GM19463 (cell line): ENCODE data around the gene KCNT2.
"Not testable (repeated sequence)": the region's sequence is repeated elsewhere in the genome, so short reads cannot be mapped to it uniquely, and the experiment has no call there.

Source experiments
- ATAC-seq: cut with Tn5 transposase; IDR thresholded peaks from one replicate; pipeline ENCODE4 v1.9.1; 2021; ENCODE audit warnings: mild to moderate bottlenecking, moderate library complexity; ENCODE audit not compliant: unreplicated experiment

Gene KCNT2

DNA sequence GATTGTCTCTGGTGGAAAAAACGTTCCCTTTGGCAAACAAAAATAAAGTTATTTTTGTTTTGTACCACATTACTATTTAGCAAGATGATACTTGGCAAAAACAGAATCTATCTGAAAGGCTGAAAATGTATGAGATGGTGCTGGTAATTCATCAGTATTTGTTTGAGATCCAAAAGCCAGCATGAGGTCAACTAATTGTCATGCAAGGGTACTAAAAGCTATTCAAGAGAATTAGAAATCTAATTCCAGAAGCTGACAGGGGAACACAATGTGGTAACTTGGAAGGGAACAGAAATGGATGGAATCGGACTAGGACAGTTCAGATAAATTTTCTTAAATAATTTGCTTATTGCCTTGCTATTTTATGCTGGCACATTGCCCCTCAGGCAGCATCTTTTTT lies 263.8 kb downstream of the KCNT2 start:
- no peak for ATAC-seq

DNA sequence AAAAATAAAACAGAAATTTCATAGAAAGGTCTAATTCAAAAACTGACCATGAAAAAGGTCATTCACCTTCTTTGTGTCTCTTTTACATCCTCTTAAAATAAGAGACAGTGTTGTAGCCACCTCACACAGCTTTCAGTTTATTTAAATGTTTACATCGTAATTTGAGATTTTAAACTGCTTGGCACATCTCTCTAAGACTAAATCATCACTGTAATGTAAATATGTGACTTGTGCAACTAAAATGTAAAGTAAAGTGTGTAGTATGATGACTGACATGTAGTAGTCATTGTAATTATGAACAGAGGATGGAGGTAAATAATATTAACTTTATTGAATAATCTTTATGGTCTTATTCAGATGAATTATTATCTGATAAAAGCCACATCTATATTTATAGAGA lies 283.9 kb downstream of the KCNT2 start:
- no peak for ATAC-seq

DNA sequence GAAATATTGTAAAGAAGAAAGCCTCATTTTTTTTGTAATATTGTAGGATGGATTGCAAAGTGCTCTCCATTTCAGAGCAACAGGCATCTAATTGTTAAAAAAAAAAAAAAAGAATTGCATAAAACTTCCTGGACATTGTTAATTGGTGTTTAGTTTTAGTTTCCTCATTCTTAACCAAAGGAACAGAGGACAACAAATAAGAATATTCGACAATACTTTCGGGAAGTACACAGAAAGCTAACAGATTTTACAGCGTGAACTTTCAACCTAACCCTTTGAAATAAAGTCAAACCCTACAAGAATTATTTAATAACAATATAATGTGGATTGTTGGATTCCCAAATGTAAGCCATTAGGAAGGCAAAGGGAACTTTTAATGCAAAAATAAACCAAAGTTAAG lies 284.4 kb downstream of the KCNT2 start:
- no peak for ATAC-seq

DNA sequence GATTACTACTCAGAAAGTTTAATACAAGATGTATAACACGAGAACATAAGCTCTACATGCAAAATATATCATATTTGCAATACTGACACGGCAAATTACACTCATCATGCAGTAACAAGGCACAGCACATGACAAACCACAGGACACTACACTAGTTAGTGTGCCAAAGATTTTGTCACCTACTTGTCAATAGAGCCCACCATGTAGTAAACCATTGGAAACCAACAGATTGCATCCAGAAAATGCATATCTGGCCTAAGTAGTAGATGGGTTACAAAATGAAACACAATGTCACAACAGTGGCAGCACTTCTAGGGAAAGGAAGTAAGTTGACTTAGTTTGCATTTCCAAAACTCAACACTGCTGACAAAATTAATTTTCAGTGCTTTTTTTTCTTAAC lies 288.9 kb downstream of the KCNT2 start:
- ATAC-seq, result no peak

DNA sequence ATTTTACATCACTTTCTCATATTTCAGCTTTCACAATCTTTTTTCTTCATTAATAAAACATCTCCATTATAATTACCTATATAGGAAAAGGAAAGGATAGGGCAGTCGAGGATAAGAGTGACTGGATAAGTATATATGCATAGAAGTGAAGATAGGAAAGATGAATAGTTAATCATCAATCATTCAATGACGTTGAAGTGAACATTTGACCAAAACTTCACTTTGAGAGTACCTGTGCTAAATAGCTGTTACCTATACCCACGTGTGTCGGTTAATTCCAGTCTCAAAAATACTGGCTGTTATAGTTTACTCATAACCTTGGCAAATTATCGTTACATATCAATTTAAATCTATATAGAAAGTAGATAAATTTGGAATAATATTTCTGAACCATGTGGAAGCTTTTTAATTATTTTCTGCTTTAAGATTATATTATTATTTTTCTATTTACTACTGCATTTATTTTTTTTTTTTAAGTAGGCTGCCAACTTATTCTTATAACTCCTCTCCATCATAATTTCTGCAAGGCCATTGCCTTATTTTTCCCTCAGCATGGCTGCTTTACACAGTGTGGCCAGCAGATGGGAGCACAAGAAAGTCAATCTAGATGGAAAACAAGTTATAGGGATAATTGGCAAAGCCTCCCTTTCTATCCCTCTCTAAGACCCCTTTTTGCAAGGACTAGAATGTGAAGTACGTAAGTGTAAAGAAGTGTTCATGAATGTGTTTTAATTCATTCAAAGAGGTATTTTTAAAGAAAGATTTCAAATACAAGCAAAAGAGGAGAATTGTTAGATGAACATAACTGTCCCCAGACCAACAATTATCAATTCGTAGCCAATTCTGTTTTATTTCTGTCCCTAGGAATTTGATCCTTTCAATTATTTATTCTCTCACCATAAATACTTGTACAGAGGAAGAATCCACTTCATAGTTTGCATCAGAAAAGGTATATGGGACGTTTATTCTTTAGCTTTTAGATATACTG lies 290.4 kb downstream of the KCNT2 start:
- ATAC-seq, result no peak

DNA sequence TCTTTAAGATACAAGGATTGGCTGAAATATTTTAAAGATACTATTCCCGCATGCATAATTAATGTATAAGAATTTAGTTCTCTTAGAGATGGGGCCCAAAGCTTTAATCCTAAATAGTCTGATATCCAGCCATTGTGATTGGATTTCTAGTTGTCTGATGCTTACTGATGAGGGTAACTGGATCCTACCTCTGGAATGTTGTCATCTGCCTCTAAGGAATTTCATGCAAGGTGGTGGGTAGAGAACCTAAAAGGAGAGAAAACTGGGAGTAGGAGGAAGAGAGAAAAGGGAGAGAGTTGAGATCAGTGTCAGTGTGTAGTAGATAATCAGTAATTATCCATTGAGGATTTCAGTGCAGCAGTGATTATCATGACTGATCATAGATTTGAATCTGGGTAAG lies 295.5 kb downstream of the KCNT2 start:
- no peak for ATAC-seq

DNA sequence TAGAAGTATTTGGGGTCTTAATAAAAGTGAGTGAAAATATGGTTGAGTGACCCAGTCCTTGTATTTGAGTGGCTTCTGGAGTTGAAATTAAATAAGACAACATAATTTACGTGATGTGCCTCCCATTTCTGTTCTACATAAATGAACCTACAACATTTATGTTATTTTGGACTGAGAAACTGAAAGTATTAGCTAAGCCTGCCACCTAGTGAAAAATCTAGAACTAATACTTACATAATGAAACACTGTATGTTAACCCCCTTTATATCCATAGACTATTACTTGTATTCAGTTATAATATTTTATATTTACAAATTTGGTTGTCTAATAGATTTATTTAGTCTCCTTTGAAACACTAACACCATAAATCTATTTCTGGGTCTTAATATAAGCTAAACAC lies 298.9 kb downstream of the KCNT2 start:
- ATAC-seq, result no peak

DNA sequence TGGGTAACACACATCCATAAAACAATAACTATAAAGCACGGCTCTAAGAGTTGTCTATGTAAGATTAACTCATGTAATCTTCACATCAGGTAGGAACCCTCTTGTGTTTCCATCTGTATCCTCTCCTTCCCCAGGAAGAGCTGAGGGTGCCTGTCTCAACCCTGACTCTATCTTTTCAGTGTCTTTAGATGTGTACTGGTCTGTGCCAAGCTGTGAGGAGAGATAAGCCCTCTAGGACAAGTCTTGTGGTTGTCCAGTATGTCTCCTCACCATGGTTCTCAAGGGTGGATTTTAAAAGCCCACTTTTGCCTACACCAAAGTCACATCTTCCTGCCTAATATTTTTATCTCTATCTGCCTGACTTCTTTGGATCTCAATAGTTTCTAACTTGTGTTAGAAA lies 300.1 kb downstream of the KCNT2 start:
- ATAC-seq, result no peak

DNA sequence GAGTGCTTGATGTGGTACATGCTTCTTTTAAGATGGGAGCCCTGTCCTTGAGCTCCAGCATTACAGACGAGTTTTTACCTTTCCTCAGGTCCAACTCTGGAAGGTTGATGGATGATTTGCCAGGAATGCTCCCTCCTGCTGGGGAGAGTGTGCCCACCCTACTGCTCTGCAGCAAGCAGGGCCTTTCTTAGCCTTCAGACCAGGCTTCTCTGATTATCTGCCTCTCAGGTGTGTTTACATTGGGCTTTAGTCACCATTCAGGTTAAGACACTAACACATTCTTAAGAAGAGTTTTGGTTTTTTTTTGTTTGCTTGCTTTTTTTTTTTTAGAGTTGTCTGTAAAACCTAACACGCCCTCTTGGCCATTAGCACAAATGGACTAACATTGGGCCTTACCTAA lies 301.8 kb downstream of the KCNT2 start:
- ATAC-seq, result no peak

DNA sequence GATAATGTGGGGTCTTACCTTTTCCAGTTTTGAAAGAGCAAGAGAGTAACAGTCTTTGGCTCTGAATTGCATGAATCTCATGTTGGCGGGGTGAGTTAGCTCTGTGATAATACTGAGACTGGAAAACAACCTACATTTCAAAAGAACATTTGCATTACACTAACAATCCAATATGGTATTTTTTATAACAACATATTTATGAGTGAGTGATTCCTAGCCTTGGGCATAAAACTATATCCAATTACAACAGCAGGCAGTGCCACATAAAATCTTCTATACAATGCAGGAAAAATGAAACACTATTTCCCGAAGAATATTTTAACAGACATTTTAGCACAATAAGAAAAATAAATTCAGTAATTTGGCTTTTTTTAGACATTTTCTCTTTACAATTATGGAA lies 303.0 kb downstream of the KCNT2 start:
- no peak for ATAC-seq

DNA sequence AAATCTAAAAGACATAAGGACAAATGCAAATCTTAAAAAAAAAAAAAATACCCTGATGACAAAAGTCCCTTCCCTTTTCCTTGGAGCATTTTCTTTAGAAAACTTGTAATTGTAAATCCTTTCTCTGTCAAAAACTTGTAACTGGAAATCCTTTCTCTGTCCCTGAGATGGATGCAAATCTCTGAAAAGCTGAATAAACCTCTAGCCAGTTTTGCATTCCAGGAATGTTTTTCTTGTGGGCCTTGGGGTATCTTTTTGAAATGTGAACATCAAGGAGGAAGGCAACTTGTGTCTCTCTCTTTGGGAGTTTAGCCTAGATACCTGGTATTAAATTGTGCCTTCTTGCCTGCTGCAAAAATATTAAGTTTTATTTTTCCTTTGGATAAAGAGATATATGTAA lies 305.3 kb downstream of the KCNT2 start:
- ATAC-seq, result no peak

DNA sequence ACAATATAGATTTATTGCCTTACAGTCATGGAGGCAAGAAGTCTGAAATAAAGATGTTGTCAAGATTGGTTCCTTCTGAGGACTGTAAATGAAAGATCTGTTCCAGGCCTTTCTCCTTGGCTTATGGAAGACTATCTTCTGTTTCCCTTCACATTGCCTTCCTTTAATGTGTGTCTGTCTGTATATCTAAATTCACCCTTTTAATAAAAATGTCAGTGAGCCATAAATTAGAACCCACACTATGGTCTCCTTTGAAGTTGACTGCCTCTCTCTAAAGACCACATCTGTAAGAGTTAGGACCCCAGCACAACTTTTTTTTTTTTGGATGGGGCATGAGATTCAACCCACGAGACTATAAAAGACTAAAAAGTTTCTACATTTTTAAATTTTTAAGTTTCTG lies 305.8 kb downstream of the KCNT2 start:
- no peak for ATAC-seq

DNA sequence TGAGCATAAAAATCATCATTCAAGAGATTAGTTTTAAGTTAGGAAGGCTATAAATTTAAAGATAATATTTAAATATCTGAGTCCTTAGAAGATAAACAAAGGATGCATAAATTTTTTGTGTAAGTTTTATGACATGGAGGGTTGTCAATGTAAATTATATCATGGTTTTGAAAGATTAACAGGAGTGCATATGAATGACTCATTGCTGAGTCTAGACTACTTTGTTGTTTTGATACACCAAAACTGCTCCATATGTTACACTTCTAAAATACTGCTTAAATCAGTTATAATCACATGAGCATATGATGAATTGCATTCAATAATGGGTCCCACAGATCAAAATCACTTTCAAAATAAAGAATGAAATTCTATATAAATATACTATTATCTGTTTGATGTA lies 312.5 kb downstream of the KCNT2 start:
- no peak for ATAC-seq

DNA sequence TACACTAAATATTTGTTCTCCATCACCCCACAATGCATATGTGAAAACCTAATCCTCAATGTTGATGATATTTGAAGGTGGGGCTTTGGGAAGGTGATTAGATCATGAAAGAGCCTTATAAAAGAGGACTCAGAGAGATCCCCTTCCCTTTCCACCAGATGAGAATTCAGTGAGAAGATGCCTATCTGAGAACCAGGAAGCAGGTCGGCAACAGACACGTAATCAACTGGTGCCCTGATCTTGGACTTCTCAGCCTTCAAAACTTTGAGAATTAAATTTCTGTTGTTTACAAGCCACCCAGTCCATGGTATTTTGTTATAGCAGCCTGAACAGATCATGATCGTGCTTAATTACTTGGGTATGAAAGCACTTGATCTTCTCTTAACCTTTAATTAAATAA lies 329.4 kb downstream of the KCNT2 start:
- no peak for ATAC-seq

DNA sequence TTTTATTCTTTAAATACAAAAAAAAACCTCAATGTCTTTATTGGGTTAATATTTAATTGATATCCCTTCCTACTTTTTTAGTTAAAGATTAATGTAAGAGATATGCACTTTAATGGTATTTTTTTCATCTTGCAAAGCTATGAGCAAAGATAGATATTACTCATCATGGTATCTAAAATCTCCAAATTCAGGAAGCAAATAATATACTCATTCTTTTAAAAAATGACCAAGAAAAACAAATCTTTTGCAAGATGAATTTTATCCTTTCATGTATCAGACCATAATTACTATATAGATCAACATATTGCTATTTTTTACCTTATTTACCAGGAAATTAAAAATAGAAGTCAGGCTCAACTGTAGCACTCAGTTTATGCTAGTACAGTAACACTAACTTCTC lies 330.4 kb downstream of the KCNT2 start:
- no peak for ATAC-seq

DNA sequence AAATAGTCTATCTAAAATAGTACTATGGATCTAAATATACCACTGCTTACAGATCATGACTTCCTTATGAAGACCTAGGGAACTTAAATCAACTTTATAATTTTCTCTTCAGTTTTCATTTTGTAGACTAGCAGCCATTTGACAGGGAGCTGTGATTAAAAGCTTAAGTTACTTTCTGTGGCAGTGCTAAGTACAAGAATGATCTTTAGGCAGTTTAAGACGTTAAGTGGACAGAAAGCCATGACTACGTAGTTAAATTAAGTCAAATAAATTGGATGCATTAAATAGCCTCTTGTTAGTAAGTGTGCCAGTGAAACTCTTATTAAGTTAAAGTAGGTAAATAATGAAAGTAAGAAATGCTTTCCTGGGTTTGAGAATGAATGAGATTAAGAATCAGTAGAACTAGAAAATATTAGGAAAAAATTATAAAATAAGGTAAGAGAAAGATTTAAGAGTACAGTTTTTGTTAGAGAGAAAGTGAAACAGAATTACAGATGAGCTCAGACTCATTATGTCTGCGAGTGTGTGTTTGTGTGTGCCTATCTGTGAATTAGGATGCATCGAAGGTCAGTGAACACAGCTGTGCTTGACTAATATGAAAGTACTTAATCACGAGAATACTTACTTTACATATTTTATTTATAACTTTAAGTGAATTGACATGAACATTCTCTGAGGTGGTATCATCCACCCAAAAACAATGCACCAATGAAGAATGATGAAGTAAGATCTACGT lies 336.9 kb downstream of the KCNT2 start:
- peak; percentile 49 for ATAC-seq

DNA sequence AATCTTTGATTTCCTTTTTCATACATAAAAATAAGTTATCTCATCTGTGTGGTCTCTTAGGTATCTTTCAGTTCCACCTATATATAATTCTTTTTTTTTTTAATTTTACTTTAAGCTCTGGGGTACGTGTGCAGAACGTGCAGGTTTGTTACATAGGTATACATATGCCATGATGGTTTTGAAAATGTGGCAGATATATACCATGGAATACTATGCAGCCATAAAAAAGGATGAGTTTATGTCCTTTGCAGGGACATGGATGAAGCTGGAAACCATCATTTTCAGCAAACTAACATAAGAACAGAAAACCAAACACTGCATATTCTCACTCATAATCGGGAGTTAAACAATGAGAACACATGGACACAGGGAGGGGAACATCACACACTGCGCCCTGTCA lies 345.2 kb downstream of the KCNT2 start:
- ATAC-seq, result not testable (repeated sequence)

DNA sequence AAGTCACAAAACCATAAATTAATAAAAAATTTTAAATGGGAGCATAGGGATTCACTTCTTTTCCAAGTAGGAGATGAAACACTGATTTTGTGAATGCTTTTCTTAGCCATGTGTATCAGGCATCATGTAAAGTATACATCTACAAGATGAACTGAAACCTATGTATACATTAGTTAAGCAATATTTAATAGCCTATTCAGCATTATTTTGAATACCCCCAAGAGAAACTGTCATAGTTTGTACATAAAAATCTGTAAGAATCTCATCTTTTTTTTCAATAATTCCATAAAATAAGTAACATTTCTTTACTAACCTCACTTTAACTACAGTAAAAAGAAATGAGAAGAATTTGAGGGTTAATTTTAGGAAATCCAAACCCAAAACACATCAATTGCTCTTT lies 348.0 kb downstream of the KCNT2 start:
- no peak for ATAC-seq

DNA sequence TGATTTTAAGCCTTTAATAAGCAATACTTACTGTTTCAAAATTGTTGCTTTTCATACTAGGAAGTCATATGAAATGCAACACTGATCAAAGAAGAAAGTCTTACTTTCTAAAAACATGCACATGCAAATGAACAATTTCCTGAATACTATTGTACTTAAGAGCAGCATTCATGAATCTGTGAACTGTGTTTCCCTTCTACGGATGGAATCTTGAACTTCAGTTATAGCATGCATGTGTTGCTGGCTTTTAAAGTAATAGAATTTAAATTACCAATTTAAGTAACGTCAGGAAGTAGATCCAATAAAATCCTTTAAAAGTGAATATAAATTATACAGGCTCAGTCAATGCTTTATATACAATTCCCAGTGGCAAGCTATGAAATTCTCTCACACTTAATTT lies 348.9 kb downstream of the KCNT2 start:
- ATAC-seq, result no peak

DNA sequence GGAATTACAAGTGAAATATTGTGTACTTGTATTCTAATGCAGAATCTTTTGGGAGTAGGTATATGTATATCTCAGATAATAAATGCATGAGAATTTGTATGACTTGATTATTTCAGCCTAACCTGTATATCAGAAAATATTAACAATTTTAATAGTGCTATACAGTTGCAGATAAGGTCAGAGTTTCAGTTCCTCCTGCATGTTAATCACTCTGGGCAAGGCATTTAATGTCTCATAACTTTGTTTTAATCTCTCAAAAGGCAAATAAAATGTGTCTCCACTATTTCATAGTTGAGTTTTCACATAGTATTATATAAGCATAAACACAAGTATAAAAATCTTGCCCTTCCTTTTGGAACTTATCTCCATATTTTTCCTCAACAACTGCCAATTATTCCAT lies 352.5 kb downstream of the KCNT2 start:
- ATAC-seq, result no peak

DNA sequence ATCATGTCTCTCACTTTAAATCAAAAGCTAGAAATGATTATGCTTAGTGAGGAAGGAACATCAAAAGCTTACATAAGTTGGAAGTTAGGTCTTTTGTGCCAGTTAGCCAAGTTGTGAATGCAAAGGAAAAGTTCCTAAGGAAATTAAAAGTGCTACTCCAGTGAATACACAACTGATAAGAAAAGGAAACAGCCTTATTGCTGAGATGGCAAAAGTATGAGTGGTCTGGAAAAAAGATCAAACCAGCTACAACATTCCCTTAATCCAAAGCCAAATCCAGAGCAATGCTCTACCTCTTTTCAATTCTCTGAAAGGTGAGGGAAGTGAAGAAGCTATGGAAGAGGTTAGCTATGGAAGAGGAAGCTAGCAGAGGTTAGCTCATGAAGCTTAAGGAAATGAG lies 378.7 kb downstream of the KCNT2 start:
- ATAC-seq, result no peak

DNA sequence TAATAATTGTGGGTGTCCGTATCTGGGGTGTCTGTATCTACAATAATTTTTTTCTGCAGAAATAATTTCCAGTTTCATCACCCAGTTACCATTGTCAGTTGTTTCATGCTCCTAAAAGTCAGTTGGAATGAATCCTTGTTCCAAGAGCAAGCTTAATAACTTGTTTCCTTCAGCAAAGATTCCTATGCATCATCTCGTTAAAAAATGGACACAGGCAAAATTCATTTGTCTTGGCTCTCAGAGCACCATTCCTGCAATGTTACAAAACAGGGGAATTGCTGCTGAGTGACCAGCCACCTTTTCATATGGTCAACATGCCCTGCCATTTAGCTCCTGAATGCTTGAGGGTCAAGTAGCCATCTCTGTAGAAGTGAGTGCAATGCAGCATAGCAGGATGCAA lies 393.4 kb downstream of the KCNT2 start:
- ATAC-seq, result no peak
